HG03520 (cell line): ENCODE results near the gene OAS2.

Source experiments
- ATAC-seq: cut with Tn5 transposase; IDR thresholded peaks from one replicate; pipeline ENCODE4 v1.9.1; 2021; ENCODE audit warnings: mild to moderate bottlenecking, moderate library complexity; ENCODE audit not compliant: unreplicated experiment

Gene OAS2

GRCh38 chr12:113014565-113014964 lies 36.2 kb downstream of the OAS2 start:
- no peak for ATAC-seq

- ATAC-seq, result no peak
Measured at GRCh38 chr12:113016796-113017195, 38.5 kb downstream of the OAS2 start.

GRCh38 chr12:113019025-113019424 lies 40.7 kb downstream of the OAS2 start:
- ATAC-seq, result no peak

- no peak for ATAC-seq
Measured at GRCh38 chr12:113021500-113021899, 43.2 kb downstream of the OAS2 start.

- ATAC-seq, result no peak
Measured at GRCh38 chr12:113022563-113023297, 44.4 kb downstream of the OAS2 start.

GRCh38 chr12:113027726-113028125 lies 49.4 kb downstream of the OAS2 start:
- no peak for ATAC-seq

- ATAC-seq, result no peak
Measured at GRCh38 chr12:113030875-113031525, 52.7 kb downstream of the OAS2 start.

GRCh38 chr12:113039911-113040445 lies 61.7 kb downstream of the OAS2 start:
- no peak for ATAC-seq

- no peak for ATAC-seq
Measured at GRCh38 chr12:113040722-113041171, 62.4 kb downstream of the OAS2 start.

GRCh38 chr12:113041560-113041959 lies 63.2 kb downstream of the OAS2 start:
- ATAC-seq, result no peak

GRCh38 chr12:113043240-113043639 lies 64.9 kb downstream of the OAS2 start:
- ATAC-seq, result no peak

- ATAC-seq, result no peak
Measured at GRCh38 chr12:113044516-113044915, 66.2 kb downstream of the OAS2 start.

GRCh38 chr12:113048716-113049127 lies 70.4 kb downstream of the OAS2 start:
- no peak for ATAC-seq

- ATAC-seq, result no peak
Measured at GRCh38 chr12:113049976-113050742, 71.8 kb downstream of the OAS2 start.

GRCh38 chr12:113050795-113051194 lies 72.5 kb downstream of the OAS2 start:
- ATAC-seq, result no peak

GRCh38 chr12:113051759-113052158 lies 73.4 kb downstream of the OAS2 start:
- no peak for ATAC-seq

GRCh38 chr12:113052326-113052725 lies 74.0 kb downstream of the OAS2 start:
- ATAC-seq, result no peak

- no peak for ATAC-seq
Measured at GRCh38 chr12:113054948-113055486, 76.7 kb downstream of the OAS2 start.

- ATAC-seq, result no peak
Measured at GRCh38 chr12:113055594-113056380, 77.5 kb downstream of the OAS2 start.

GRCh38 chr12:113056381-113056630 lies 78.0 kb downstream of the OAS2 start:
- ATAC-seq, result no peak
